WTC11 (cell line): ENCODE data around the gene HCFC1.

ENCODE experiments used
- CREM ChIP-seq: sonication (generic); formaldehyde crosslinking; IDR thresholded peaks from 2 replicates; pipeline ENCODE4 v1.8.1; 2022; ENCODE audit warnings: mild to moderate bottlenecking, missing genetic modification reagents, moderate library complexity
- CTCF ChIP-seq: fragments of 200-600 bp; IDR thresholded peaks from 2 replicates; pipeline ENCODE4 v1.8.0; 2022; ENCODE audit warnings: antibody characterized with exemption
- E2F1 ChIP-seq: sonication (generic); formaldehyde crosslinking; IDR thresholded peaks from 2 replicates; pipeline ENCODE4 v1.8.0; 2022; ENCODE audit warnings: mild to moderate bottlenecking, missing genetic modification reagents
- E2F4 ChIP-seq: sonication (generic); formaldehyde crosslinking; IDR thresholded peaks from 2 replicates; pipeline ENCODE4 v1.8.1; 2022; ENCODE audit warnings: low read depth, mild to moderate bottlenecking, moderate library complexity, missing genetic modification reagents, borderline replicate concordance
- GABPB1 ChIP-seq: sonication (generic); formaldehyde crosslinking; IDR thresholded peaks from 2 replicates; pipeline ENCODE4 v1.8.1; 2023; ENCODE audit warnings: mild to moderate bottlenecking, missing genetic modification reagents
- HMGA2 ChIP-seq: fragments of 250-450 bp; sonication (Bioruptor Pico); IDR thresholded peaks from 2 replicates; pipeline ENCODE4 v1.4.0; 2021; ENCODE audit warnings: mild to moderate bottlenecking, moderate library complexity
- JUN ChIP-seq: sonication (generic); formaldehyde crosslinking; IDR thresholded peaks from 2 replicates; pipeline ENCODE4 v1.8.0; 2023; ENCODE audit warnings: mild to moderate bottlenecking, missing genetic modification reagents
- NFYB ChIP-seq: sonication (generic); formaldehyde crosslinking; conservative IDR thresholded peaks from 2 replicates; pipeline ENCODE4 v1.8.0; 2022; ENCODE audit warnings: low read depth, missing genetic modification reagents
- NR2C2 ChIP-seq: sonication (generic); formaldehyde crosslinking; IDR thresholded peaks from 2 replicates; pipeline ENCODE4 v1.8.0; 2022; ENCODE audit warnings: mild to moderate bottlenecking, missing genetic modification reagents
- ZNF121 ChIP-seq: sonication (generic); formaldehyde crosslinking; IDR thresholded peaks from 2 replicates; pipeline ENCODE4 v1.8.0; 2023; ENCODE audit warnings: missing genetic modification reagents
- ZNF138 ChIP-seq: sonication (generic); formaldehyde crosslinking; conservative IDR thresholded peaks from 2 replicates; pipeline ENCODE4 v1.8.1; 2022; ENCODE audit warnings: mild to moderate bottlenecking, moderate library complexity, missing genetic modification reagents
- TF ChIP-seq, protein P1 (sequence below): sonication (generic); formaldehyde crosslinking; IDR thresholded peaks from 2 replicates; pipeline ENCODE4 v1.8.1; 2023; ENCODE audit warnings: mild to moderate bottlenecking, missing genetic modification reagents, moderate library complexity
- TF ChIP-seq, protein P2 (sequence below): sonication (generic); formaldehyde crosslinking; IDR thresholded peaks from 2 replicates; pipeline ENCODE4 v1.8.0; 2022; ENCODE audit warnings: missing genetic modification reagents

- TF ChIP-seq CTCF (no peak), ZNF138 (no peak), ZNF121 (CRISPR knock-in tag) (no peak), GABPB1 (no peak), E2F4 (CRISPR knock-in tag) (no peak), HMGA2 (CRISPR knock-in tag) (no peak), JUN (no peak), NFYB (CRISPR knock-in tag) (no peak), E2F1 (CRISPR knock-in tag) (no peak), NR2C2 (CRISPR knock-in tag) (no peak), CREM (no peak)
- TF ChIP-seq, protein P1, sequence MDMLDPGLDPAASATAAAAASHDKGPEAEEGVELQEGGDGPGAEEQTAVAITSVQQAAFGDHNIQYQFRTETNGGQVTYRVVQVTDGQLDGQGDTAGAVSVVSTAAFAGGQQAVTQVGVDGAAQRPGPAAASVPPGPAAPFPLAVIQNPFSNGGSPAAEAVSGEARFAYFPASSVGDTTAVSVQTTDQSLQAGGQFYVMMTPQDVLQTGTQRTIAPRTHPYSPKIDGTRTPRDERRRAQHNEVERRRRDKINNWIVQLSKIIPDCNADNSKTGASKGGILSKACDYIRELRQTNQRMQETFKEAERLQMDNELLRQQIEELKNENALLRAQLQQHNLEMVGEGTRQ (CRISPR knock-in tag): no peak
- TF ChIP-seq, protein P2, sequence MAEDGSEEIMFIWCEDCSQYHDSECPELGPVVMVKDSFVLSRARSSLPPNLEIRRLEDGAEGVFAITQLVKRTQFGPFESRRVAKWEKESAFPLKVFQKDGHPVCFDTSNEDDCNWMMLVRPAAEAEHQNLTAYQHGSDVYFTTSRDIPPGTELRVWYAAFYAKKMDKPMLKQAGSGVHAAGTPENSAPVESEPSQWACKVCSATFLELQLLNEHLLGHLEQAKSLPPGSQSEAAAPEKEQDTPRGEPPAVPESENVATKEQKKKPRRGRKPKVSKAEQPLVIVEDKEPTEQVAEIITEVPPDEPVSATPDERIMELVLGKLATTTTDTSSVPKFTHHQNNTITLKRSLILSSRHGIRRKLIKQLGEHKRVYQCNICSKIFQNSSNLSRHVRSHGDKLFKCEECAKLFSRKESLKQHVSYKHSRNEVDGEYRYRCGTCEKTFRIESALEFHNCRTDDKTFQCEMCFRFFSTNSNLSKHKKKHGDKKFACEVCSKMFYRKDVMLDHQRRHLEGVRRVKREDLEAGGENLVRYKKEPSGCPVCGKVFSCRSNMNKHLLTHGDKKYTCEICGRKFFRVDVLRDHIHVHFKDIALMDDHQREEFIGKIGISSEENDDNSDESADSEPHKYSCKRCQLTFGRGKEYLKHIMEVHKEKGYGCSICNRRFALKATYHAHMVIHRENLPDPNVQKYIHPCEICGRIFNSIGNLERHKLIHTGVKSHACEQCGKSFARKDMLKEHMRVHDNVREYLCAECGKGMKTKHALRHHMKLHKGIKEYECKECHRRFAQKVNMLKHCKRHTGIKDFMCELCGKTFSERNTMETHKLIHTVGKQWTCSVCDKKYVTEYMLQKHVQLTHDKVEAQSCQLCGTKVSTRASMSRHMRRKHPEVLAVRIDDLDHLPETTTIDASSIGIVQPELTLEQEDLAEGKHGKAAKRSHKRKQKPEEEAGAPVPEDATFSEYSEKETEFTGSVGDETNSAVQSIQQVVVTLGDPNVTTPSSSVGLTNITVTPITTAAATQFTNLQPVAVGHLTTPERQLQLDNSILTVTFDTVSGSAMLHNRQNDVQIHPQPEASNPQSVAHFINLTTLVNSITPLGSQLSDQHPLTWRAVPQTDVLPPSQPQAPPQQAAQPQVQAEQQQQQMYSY: no peak
Measured at GRCh38 chrX:153970357-153971123, 1.1 kb downstream of the HCFC1 start.
